Mucosa of stomach (tissue), 1 donor: ENCODE measurements around the gene GABRR2.

Source experiments
- H3K27me3 ChIP-seq: one replicate; pipeline ENCODE4 v1.7.0; 2013; ENCODE audit warnings: mild to moderate bottlenecking, low read length; ENCODE audit not compliant: control insufficient read depth, insufficient read depth
- H3K36me3 ChIP-seq: one replicate; pipeline ENCODE4 v1.7.0; 2013; ENCODE audit warnings: low read length; ENCODE audit not compliant: control insufficient read depth, insufficient read depth
- H3K4me1 ChIP-seq: one replicate; pipeline ENCODE4 v1.7.0; 2013; ENCODE audit warnings: mild to moderate bottlenecking, low read length; ENCODE audit not compliant: control insufficient read depth, insufficient read depth
- H3K4me3 ChIP-seq: one replicate; pipeline ENCODE4 v1.7.0; 2013; ENCODE audit warnings: low read length
- H3K9ac ChIP-seq: one replicate; pipeline ENCODE4 v1.7.0; 2013; ENCODE audit warnings: mild to moderate bottlenecking, low read length, moderate library complexity
- H3K9me3 ChIP-seq: one replicate; pipeline ENCODE4 v1.7.0; 2013; ENCODE audit warnings: mild to moderate bottlenecking, low read length, moderate library complexity; ENCODE audit not compliant: control insufficient read depth
- donor health status: Pancreatic carcinoma.

GABRR2 gene

GRCh38 chr6:89284081-89284480 is 31.0 kb downstream of the GABRR2 start:
- H3K36me3 ChIP-seq, result no peaks in the 10 kb centered on the region
- H3K9ac ChIP-seq, result no peak overlapping the region
- H3K27me3 ChIP-seq, result no peaks in the 10 kb centered on the region
- no peaks in the 10 kb centered on the region for H3K4me1 ChIP-seq
- no peak overlapping the region for H3K4me3 ChIP-seq
- no peaks in the 10 kb centered on the region for H3K9me3 ChIP-seq

- Histone ChIP-seq H3K27me3 (no peaks in the 10 kb centered on the region), H3K4me3 (no peak overlapping the region), H3K9ac (no peak overlapping the region), H3K4me1 (no peaks in the 10 kb centered on the region), H3K9me3 (no peaks in the 10 kb centered on the region), H3K36me3 (no peaks in the 10 kb centered on the region)
Measured at GRCh38 chr6:89282749-89283148, 32.4 kb downstream of the GABRR2 start.

- H3K27me3 ChIP-seq, result no peaks in the 10 kb centered on the region
- H3K9ac ChIP-seq, result no peak overlapping the region
- H3K9me3 ChIP-seq, result no peaks in the 10 kb centered on the region
- no peaks in the 10 kb centered on the region for H3K4me1 ChIP-seq
- no peaks in the 10 kb centered on the region for H3K36me3 ChIP-seq
- H3K4me3 ChIP-seq, result no peak overlapping the region
Measured at GRCh38 chr6:89281779-89282246, 33.3 kb downstream of the GABRR2 start.

GRCh38 chr6:89278956-89279355 is 36.1 kb downstream of the GABRR2 start:
- Histone ChIP-seq H3K27me3 (no peaks in the 10 kb centered on the region), H3K9me3 (no peaks in the 10 kb centered on the region), H3K36me3 (no peaks in the 10 kb centered on the region), H3K9ac (no peak overlapping the region), H3K4me3 (no peak overlapping the region), H3K4me1 (no peaks in the 10 kb centered on the region)

- Histone ChIP-seq H3K27me3 (no peaks in the 10 kb centered on the region), H3K36me3 (no peaks in the 10 kb centered on the region), H3K4me3 (no peak overlapping the region), H3K9me3 (no peaks in the 10 kb centered on the region), H3K9ac (no peak overlapping the region), H3K4me1 (no peaks in the 10 kb centered on the region)
Measured at GRCh38 chr6:89275900-89276299, 39.2 kb downstream of the GABRR2 start.

GRCh38 chr6:89273816-89274215 is 41.3 kb downstream of the GABRR2 start:
- no peak overlapping the region for H3K9ac ChIP-seq
- H3K36me3 ChIP-seq, result no peaks in the 10 kb centered on the region
- no peaks in the 10 kb centered on the region for H3K27me3 ChIP-seq
- no peaks in the 10 kb centered on the region for H3K4me1 ChIP-seq
- H3K4me3 ChIP-seq, result no peak overlapping the region
- no peaks in the 10 kb centered on the region for H3K9me3 ChIP-seq

GRCh38 chr6:89272596-89272995 is 42.5 kb downstream of the GABRR2 start:
- Histone ChIP-seq H3K9me3 (no peaks in the 10 kb centered on the region), H3K9ac (no peak overlapping the region), H3K4me3 (no peak overlapping the region), H3K4me1 (no peaks in the 10 kb centered on the region), H3K36me3 (no peaks in the 10 kb centered on the region), H3K27me3 (no peaks in the 10 kb centered on the region)

GRCh38 chr6:89270951-89271721 is 44.0 kb downstream of the GABRR2 start:
- H3K4me3 ChIP-seq, result no peak overlapping the region
- no peaks in the 10 kb centered on the region for H3K36me3 ChIP-seq
- no peaks in the 10 kb centered on the region for H3K27me3 ChIP-seq
- H3K9ac ChIP-seq, result no peak overlapping the region
- H3K4me1 ChIP-seq, result no peaks in the 10 kb centered on the region
- H3K9me3 ChIP-seq, result no peaks in the 10 kb centered on the region

GRCh38 chr6:89269981-89270380 is 45.1 kb downstream of the GABRR2 start:
- no peaks in the 10 kb centered on the region for H3K27me3 ChIP-seq
- no peaks in the 10 kb centered on the region for H3K4me1 ChIP-seq
- H3K9me3 ChIP-seq, result no peaks in the 10 kb centered on the region
- no peaks in the 10 kb centered on the region for H3K36me3 ChIP-seq
- H3K4me3 ChIP-seq, result no peak overlapping the region
- no peak overlapping the region for H3K9ac ChIP-seq

GRCh38 chr6:89269252-89269651 is 45.8 kb downstream of the GABRR2 start:
- Histone ChIP-seq H3K9ac (no peak overlapping the region), H3K36me3 (no peaks in the 10 kb centered on the region), H3K9me3 (no peaks in the 10 kb centered on the region)

GRCh38 chr6:89268776-89269175 is 46.3 kb downstream of the GABRR2 start:
- Histone ChIP-seq H3K9ac (no peak overlapping the region), H3K9me3 (no peaks in the 10 kb centered on the region), H3K27me3 (no peaks in the 10 kb centered on the region), H3K36me3 (no peaks in the 10 kb centered on the region), H3K4me3 (no peak overlapping the region), H3K4me1 (no peaks in the 10 kb centered on the region)

More at GRCh38 chr6:89269252-89269651, 45.8 kb downstream of the GABRR2 start:
- Histone ChIP-seq H3K4me3 (no peak overlapping the region), H3K27me3 (no peaks in the 10 kb centered on the region), H3K4me1 (no peaks in the 10 kb centered on the region)

GRCh38 chr6:89267918-89268317 is 47.2 kb downstream of the GABRR2 start:
- Histone ChIP-seq H3K4me3 (no peak overlapping the region), H3K9ac (no peak overlapping the region), H3K27me3 (no peaks in the 10 kb centered on the region), H3K36me3 (no peaks in the 10 kb centered on the region), H3K9me3 (no peaks in the 10 kb centered on the region), H3K4me1 (no peaks in the 10 kb centered on the region)
